GM21825 (cell line): Measurements from ENCODE around the gene TFB2M.

ENCODE experiments used
- ATAC-seq: cut with Tn5 transposase; IDR thresholded peaks from one replicate; pipeline ENCODE4 v1.9.1; 2021; ENCODE audit warnings: mild to moderate bottlenecking, moderate library complexity; ENCODE audit not compliant: unreplicated experiment

Gene TFB2M

GRCh38 chr1:246515390-246516005 is 50.6 kb downstream of the TFB2M start:
- no peak for ATAC-seq

GRCh38 chr1:246513619-246514343 is 52.3 kb downstream of the TFB2M start:
- ATAC-seq: no peak

GRCh38 chr1:246513041-246513440 is 53.0 kb downstream of the TFB2M start:
- ATAC-seq: no peak

GRCh38 chr1:246512635-246513034 is 53.4 kb downstream of the TFB2M start:
- no peak for ATAC-seq

GRCh38 chr1:246512230-246512629 is 53.8 kb downstream of the TFB2M start:
- ATAC-seq: no peak

GRCh38 chr1:246511203-246511602 is 54.9 kb downstream of the TFB2M start:
- no peak for ATAC-seq

GRCh38 chr1:246510147-246511030 is 55.7 kb downstream of the TFB2M start:
- ATAC-seq: no peak

GRCh38 chr1:246508897-246509688 is 57.0 kb downstream of the TFB2M start:
- no peak for ATAC-seq

- ATAC-seq: peak; percentile 87
These were observed 59.2 kb downstream of the TFB2M start, which contains the start of gene SMYD3 for GRCh38 chr1:246506674-246507481. Gene SMYD3, minus strand, starts transcription at chr1:246507279.

- peak; percentile 9 for ATAC-seq
These were observed 59.7 kb downstream of the TFB2M start for GRCh38 chr1:246506367-246506673.

GRCh38 chr1:246503341-246503740 is 62.7 kb downstream of the TFB2M start:
- ATAC-seq: no peak

GRCh38 chr1:246497331-246497915 is 68.6 kb downstream of the TFB2M start:
- ATAC-seq: no peak

- ATAC-seq: no peak
These were observed 73.3 kb downstream of the TFB2M start for GRCh38 chr1:246492611-246493245.

- ATAC-seq: no peak
These were observed 74.5 kb downstream of the TFB2M start for GRCh38 chr1:246491551-246492053.
